NCI-H146 treated with DMSO at 0.1 percent for 48 hours (cell line): ENCODE data around the gene MAMLD1.

ENCODE experiments used
- DNase-seq: peaks from one replicate; lab custom pipeline; 2025; ENCODE audit not compliant: unreplicated experiment; lab: John Stamatoyannopoulos, UW

MAMLD1 gene

GRCh38 chrX:150527108-150527507 lies 164.0 kb downstream of the MAMLD1 start:
- no peak for DNase-seq

GRCh38 chrX:150529587-150529986 lies 166.5 kb downstream of the MAMLD1 start:
- DNase-seq = no peak

- DNase-seq = no peak
Observed at GRCh38 chrX:150530821-150531220, 167.7 kb downstream of the MAMLD1 start.

GRCh38 chrX:150531467-150531866 lies 168.3 kb downstream of the MAMLD1 start:
- DNase-seq = no peak

- DNase-seq = no peak
Observed at GRCh38 chrX:150533863-150534262, 170.7 kb downstream of the MAMLD1 start.

- no peak for DNase-seq
Observed at GRCh38 chrX:150536455-150537116, 173.5 kb downstream of the MAMLD1 start.

GRCh38 chrX:150537851-150538250 lies 174.7 kb downstream of the MAMLD1 start:
- DNase-seq = no peak

GRCh38 chrX:150540965-150541364 lies 177.8 kb downstream of the MAMLD1 start:
- no peak for DNase-seq

GRCh38 chrX:150542846-150543229 lies 179.7 kb downstream of the MAMLD1 start:
- DNase-seq = no peak

- no peak for DNase-seq
Observed at GRCh38 chrX:150543230-150544155, 180.4 kb downstream of the MAMLD1 start.

- DNase-seq = no peak
Observed at GRCh38 chrX:150544222-150544787, 181.2 kb downstream of the MAMLD1 start.

- no peak for DNase-seq
Observed at GRCh38 chrX:150544835-150545770, 182.0 kb downstream of the MAMLD1 start.

- no peak for DNase-seq
Observed at GRCh38 chrX:150546711-150547153, 183.6 kb downstream of the MAMLD1 start.

GRCh38 chrX:150547375-150548115 lies 184.4 kb downstream of the MAMLD1 start:
- DNase-seq = no peak

GRCh38 chrX:150548251-150548650 lies 185.1 kb downstream of the MAMLD1 start:
- DNase-seq = no peak

- DNase-seq = no peak
Observed at GRCh38 chrX:150548684-150549083, 185.6 kb downstream of the MAMLD1 start.

- no peak for DNase-seq
Observed at GRCh38 chrX:150551963-150552362, 188.8 kb downstream of the MAMLD1 start.

GRCh38 chrX:150558424-150558823 lies 195.3 kb downstream of the MAMLD1 start:
- DNase-seq = no peak
